Fibroblast of pulmonary artery (primary cell): ENCODE measurements around the gene HINT3.

ENCODE experiments used
- DNase-seq: peaks from one replicate; pipeline ENCODE4 v3.0.0-alpha.2; 2010; ENCODE audit warnings: low read depth
- H3K4me3 ChIP-seq: replicated peaks from 2 replicates; pipeline ENCODE4 v1.5.1; 2011; ENCODE audit warnings: low read depth, mild to moderate bottlenecking, control low read depth, low read length, moderate library complexity
- CTCF ChIP-seq: IDR thresholded peaks from 2 replicates; pipeline ENCODE4 v1.5.1; 2011; ENCODE audit warnings: mild to moderate bottlenecking, control low read depth, low read length, inconsistent platforms; ENCODE audit errors: missing control alignments

HINT3 gene

GRCh38 chr6:125994670-125995488 is 38.3 kb downstream of the HINT3 start:
- DNase-seq: no peak
- H3K4me3 ChIP-seq: no peak overlapping the region
- no peak for TF ChIP-seq CTCF

GRCh38 chr6:125995972-125996580 is 39.5 kb downstream of the HINT3 start:
- H3K4me3 ChIP-seq: no peak overlapping the region
- DNase-seq: peak; percentile 75
- peak; percentile 99 for TF ChIP-seq CTCF

- DNase-seq: no peak
- H3K4me3 ChIP-seq: no peak overlapping the region
- no peak for TF ChIP-seq CTCF
Observed at GRCh38 chr6:126002755-126003679, 46.4 kb downstream of the HINT3 start.

GRCh38 chr6:126007800-126008199 is 51.2 kb downstream of the HINT3 start:
- H3K4me3 ChIP-seq: no peak overlapping the region
- no peak for DNase-seq
- no peak for TF ChIP-seq CTCF

- TF ChIP-seq CTCF: no peak
- no peak for DNase-seq
- H3K4me3 ChIP-seq: no peak overlapping the region
Observed at GRCh38 chr6:126010040-126010439, 53.5 kb downstream of the HINT3 start.

GRCh38 chr6:126015863-126016262 is 59.3 kb downstream of the HINT3 start:
- H3K4me3 ChIP-seq: no peak overlapping the region
- TF ChIP-seq CTCF: no peak
- no peak for DNase-seq
